HG03460 (cell line): Measurements from ENCODE around the gene RDH13.
"Not testable (repeated sequence)": the region's sequence is repeated elsewhere in the genome, so short reads cannot be mapped to it uniquely, and the experiment has no call there.

Experiments used
- ATAC-seq: cut with Tn5 transposase; IDR thresholded peaks from one replicate; pipeline ENCODE4 v1.9.1; 2021; ENCODE audit not compliant: unreplicated experiment

RDH13 gene

DNA sequence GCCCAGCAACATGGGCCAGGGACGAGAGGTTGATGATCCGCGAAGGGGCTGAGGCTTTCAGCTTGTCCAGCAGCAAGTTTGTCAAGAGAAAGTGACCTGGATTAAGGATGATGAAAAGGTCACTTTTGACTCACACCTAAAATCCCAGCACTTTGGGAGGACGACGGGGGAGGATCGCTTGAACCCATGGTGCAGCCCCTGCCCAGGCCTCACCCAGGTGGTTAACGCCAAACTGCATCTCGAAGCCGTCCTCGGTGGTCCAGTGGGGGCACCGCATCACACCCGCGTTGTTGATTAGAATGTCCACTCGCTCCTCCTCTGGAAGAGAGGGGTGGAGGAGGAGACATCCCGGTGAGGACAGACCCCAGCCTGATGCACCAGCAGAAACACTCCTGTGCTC is 14.5 kb downstream of the RDH13 start:
- no peak for ATAC-seq

DNA sequence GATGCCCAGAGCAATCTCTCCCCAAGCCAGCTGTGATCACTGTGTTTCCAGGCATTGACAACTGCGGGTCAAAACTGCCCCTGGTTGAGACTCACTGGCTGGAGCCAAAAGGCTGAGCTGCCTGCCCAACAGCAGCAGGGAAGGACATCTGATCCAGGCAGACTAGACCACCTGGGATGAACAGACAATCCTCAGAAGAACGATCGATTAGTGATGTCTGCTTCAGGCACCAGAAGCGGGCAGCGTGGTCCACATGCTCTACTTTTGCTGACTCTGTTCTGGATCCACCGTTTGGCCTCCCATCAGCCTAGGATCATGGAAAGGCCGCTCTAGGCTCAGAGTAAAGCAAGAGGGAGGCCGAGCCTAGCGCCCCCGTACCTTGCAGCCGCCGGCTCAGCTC is 15.0 kb downstream of the RDH13 start:
- no peak for ATAC-seq

DNA sequence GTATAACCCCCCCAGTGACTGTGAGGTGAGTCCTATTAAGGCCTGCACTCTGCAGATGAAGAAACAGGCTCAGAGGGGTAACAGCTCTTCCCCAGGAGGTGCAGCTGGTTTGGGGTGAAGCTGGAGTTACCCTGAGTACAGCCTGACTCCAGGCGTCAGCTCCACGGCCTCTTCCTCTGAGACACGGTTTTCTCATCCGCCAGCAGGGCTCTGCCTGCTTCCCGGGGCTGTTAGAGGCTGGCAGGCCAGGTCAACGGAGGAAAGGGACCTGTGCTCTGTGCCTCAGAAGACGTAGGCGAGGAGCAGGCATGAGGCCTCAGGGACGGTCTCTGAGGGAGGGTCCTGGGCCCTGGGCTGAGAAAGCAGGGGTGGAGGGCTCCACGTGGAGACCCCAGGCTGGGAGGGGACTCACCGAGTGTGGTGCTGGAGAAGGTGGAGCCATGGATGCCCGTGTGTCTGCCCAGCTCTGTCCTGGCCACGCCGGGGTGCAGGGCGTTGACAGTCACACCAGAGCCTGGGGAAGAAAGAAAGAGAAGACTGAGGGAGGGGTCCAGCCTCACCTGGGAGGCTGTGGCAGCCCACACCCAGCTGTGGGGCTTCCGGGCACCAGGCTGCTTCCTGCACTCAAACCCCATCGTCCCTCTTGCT is 15.8 kb downstream of the RDH13 start:
- no peak for ATAC-seq

DNA sequence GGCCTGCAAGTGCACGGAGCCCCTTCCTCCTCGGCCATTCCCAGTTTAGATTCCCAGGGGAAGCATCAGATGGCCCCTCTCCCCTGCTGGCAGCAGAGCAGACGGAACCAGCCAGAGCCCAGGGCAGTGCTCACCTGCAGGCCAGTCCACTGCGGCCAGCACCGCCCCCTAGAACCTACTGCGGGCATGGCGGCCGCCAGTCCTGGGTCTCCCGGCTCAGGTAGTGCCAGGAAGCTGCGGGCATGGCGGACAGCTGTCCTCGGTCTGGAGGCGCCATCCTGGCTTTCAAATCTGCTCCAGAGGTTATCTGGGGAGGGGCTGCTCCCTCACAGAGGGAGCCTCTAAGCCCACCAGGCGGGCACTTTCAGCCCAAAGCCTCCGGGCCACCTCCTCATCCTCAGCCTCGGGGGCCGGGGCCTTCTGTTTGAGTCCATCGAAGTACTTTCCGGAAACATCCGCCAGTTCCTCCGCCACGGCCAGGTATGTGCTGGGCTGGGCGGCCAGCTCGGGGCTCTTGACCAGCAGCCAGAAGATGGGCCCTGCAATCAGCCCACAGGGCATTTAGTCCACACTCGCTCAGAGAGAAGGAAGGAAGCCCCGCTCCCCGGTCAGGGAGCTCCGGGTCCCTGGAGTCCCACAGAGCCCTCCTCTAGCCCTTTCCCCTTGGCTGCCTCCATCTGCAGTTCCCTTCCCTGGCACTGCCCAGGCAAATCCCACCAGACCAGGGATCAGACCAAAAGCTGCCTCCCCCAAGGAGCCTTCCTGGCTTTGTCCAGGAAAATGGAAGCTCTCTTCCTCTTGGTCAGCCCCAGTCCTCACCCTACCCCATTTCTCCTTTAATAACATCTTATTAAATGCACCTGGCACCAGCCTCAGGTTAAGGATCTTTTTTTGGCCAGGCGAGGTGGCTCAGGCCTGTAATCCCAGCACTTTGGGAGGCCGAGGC is 17.9 kb downstream of the RDH13 start:
- ATAC-seq = no peak

DNA sequence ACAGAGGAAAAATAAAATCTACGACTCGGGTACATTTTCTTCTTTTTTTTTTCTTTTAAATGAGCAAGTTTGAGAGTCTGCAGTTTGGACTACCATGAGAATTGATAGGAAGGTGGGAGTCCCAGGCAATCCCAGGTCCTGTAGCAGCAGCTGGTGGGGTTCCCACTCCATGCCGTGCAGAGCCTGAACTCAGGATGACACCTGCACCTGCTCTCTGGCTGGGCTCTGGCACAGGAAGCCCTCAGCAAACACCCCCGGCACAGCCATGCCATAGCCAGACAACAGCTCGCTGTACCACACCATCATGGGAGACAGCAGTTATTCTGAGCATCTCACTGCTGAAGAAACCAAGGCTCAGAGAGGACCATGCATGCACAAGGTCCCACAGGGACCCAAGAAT is 18.7 kb downstream of the RDH13 start:
- ATAC-seq = no peak

DNA sequence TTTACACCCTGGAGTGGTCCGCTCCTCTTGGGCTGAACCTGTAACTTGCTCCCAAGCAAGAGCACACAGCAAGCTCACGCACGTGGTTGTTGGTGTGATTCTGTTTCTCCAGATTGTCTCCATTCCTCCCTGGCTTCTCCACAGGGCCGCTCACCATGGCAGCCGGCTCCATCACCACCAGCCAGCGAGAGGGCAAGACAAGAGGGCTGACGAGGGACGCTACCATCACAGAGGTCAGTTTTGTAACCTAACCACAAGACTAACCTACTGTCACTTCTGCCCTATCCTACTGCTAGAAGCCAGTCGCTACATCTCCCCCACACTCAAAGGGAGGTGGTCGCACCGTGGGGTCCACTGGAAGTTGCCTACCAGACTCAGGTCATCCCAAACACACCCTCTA is 20.3 kb downstream of the RDH13 start:
- no peak for ATAC-seq

DNA sequence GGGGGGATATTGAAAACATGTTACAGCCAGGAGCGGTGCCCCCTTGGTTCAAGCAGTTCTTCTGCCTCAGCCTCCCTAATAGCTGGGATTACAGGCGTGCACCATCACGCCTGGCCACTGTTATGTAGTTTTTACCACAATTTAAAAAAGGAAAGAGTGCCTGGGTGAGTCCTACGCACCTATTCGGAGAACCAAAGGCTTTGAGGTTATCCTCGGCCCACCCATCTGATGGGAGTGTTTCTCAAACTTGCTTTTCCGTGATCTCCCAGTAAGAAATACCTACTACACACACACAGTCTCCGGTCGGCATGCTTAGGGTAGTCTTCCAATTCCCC is 20.6 kb downstream of the RDH13 start:
- no peak for ATAC-seq

DNA sequence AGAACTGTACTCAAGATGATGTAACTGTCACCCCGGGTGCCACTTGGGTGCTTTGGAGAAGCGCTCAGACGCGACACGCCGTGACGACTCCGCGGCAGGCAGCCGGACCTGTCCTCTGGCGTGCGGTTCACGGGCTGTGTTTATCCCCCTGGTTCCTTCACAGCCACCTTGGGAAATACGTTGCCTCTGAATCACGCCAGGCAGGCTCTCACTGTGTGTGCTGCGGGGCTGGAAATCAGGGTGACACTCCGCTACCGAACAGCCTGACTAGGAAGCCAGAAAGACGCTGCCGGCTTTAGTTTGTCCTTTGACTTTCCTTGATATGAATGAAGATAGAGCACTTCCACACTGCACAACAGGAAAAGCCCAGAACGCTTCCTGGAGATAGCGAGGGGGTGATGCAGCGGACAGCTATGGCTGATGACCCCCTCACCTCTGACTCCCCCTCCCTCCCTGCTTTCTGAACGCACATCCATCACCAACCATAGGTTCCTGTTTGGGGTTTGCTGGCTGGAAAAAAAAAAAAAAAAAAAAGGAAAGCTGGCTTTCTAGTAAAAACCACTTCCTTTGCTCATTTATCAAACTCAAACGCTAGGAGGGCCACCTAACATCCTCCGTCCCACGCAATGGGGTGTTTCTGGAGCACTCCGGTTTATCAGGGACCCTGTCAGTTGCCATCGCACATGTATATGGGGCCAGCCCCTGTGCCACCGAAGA is 21.2 kb downstream of the RDH13 start:
- ATAC-seq = no peak

DNA sequence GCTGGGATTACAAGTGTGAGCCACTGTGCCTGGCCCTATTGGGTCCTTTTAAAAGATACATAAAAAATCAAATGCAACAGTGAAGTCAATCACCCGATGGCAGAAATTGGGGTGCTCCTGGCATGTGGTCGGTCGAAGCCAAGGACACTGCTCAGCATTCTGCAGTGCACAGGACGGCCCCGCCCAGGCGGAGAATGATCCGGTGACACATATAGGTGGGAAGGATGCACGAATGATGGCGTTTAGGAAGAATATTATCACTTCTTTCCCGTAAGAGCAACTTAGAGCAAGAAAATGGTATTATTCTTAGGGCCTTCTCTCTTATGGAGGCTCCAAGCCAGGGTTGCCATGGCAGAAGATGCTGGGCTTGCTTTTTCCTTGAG is 21.7 kb downstream of the RDH13 start:
- no peak for ATAC-seq

DNA sequence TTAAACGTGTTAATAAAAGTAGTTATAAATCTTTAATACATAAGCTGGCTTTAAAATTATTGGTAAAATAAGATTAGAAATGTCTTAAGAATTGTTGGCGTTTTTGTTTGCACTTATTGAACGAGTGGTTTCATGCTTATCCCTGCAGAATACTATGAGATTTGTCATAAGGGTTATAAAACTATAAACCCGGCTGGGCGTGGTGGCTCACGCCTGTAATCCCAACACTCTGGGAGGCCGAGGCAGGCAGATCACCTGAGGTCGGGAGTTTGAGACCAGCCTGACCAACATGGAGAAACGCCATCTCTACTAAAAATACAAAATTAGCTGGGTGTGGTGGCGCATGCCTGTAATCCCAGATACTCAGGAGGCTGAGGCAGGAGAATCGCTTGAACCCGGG is 22.3 kb downstream of the RDH13 start:
- ATAC-seq = not testable (repeated sequence)

DNA sequence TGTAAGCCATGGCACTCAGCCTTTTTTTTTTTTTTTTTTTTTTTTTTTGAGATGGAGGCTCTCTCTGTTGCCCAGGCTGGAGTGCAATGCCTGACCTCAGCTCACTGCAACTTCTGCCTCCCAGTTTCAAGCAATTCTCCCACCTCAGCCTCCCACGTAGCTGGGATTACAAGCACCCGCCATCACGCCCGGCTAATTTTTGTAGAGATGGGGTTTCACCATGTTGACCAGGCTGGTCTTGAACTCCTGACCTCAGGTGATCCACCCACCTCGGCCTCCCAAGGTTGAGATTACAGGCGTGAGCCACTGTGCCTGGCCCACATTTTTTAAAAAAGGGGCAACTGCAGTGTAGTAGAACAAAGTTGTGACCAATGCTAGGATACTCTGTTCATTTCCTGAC is 25.3 kb downstream of the RDH13 start:
- not testable (repeated sequence) for ATAC-seq

DNA sequence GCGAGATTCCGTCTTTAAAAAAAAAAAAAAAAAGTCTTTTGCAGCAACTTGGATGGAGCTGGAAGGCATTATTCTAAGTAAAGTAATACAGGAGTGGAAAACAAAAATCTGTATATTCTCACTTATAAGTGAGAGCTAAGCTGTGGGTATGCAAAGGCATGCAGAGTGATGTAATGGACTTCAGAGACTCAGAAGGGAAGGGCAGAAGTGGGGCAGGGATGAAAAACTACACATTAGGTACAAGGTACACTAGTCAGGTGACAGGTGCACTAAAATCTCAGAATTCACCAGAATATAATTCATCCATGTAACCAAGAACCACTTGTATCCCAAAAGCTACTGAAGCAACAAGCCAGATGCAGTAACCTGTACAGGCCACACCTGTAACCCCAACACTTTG is 26.9 kb downstream of the RDH13 start:
- no peak for ATAC-seq

DNA sequence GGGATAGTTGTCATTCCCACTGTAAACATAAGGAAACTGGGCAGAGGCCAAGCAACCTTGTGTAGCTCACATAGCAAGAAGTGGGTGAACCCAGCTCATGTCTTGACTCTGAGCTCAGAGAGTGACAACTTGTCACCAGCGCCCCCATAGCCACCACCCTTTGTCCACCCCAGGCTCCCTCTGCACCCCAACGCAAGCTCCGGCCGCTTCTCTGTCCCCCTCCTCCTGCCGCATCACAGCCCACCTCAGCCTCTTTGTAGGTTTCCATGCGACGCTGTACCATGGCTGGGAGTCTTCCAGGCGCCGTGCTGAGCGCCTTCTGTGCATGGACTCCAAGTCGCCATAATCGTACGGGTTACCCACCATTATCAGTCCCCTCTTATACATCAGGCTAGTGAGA is 28.2 kb downstream of the RDH13 start:
- ATAC-seq = no peak

DNA sequence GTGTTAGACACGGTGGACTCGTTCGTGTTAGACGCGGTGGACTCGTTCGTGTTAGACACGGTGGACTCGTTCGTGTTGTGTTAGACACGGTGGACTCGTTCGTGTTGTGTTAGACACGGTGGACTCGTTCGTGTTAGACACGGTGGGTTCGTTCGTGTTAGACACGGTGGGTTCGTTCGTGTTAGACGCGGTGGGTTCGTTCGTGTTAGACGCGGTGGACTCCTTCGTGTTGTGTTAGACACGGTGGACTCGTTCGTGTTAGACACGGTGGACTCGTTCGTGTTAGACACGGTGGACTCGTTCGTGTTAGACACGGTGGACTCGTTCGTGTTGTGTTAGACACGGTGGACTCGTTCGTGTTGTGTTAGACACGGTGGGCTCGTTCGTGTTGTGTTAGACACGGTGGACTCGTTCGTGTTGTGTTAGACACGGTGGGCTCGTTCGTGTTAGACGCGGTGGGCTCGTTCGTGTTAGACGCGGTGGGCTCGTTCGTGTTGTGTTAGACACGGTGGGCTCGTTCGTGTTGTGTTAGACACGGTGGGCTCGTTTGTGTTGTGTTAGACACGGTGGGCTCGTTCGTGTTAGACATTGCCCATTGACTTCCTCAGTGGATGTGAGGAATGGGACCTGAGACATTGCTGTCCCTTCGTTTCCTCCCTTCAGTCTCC is 29.8 kb downstream of the RDH13 start:
- not testable (repeated sequence) for ATAC-seq

DNA sequence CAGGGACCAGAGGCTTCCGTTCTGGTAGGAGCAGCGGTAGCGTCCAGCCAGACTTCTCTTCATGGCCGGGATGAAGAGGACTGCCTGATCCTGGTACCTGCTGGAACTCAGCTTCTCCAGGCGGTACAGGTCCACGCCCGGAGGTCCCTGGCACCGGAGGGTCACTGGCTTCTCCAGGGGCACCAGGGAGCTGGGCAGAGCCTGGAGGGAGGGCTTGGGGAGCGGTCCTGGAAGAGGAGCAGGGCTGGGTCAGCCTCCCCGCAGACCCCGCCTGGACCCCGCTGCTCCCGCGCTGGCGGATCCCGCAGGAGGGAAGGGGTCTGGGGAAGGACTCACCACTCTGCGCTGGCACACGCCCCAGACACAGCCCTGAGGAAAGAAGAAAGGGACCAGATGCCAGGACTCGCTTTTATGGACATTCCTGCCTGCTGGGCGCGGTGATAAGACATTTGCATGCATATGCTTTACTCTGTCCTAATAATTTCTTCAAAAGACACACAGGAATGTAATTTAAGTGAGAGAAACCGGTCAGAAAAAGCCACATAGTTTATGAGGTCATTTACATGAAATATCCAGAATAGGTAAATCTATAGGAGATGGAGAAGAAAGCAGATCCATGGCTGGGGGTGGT is 30.7 kb downstream of the RDH13 start:
- no peak for ATAC-seq

DNA sequence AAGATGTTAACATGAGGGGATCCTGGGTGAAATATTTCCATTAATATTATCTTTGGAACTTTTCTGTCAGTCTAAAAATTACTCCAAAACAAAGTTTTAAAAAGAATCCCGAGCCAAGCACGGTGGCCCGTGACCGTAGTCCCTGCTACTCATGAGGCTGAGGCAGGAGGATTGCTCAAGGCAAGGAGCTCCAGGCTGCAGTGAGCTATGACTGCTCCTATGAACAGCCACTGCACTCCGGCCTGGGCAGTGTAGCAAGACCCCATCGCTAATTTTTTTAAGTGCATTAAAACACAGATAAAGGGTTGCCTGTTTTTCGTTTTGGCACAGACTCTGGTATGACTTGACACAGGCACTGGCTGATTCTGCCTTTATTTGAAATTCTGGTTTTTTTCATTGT is 31.8 kb downstream of the RDH13 start:
- no peak for ATAC-seq

DNA sequence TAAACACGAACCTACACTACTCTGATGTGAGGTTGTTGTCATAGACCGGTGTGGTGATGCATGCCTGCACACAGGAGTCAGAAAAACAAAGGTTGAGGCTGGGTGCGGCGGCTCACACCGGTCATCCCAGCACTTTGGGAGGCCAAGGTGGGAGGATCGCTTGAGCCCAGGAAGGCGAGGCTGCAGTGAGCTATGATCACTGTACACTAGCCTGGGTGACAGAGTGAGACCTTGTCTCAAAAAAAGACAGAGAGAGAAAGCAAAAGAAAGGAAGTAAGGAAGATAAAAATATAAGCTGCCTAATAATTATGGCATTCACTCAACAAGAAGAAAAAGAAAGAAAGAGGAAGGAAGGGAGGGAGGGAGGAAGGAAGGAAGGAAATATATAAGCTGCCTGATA is 34.2 kb downstream of the RDH13 start:
- no peak for ATAC-seq

DNA sequence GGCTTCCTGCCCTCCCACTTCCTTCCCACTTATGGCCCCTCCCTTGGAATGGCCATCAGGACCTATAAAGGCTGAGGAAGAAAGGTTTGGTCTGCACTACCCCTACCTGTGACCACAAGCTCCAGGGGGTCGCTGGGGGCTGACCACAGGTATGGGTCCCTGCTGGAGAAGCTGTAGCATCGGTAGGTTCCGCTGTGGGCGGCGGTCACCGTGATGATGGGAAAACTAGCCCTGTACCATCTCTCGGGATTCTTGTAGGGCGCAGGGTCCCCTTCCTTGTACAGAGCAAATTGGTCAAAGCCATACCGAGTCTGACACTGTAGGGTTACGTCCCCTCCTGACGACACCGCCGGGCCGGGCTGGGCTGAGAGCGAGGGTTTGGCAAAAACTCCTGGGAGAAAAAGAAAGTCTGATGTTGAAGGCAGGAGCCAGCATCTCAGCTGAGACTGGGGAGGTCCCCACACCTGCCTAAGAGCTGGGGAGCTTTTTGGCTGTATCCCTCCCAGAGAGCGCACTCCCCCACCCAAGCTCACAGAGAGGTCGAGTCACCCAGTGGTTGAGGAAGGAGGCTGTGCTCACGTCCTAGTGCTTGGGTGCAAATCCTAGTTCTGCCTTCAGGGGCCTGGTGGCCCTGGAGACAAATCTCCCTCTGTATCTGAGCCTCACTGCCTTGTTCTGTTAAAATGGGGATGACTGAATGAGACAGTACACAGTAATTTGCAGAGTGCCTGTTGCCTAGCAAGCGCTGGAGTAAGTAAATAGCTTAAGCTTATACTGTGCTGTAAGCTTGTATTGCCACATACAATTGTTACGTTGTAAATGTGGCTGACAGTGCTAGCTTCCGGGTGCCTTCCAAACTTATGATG is 35.2 kb downstream of the RDH13 start:
- ATAC-seq = no peak

DNA sequence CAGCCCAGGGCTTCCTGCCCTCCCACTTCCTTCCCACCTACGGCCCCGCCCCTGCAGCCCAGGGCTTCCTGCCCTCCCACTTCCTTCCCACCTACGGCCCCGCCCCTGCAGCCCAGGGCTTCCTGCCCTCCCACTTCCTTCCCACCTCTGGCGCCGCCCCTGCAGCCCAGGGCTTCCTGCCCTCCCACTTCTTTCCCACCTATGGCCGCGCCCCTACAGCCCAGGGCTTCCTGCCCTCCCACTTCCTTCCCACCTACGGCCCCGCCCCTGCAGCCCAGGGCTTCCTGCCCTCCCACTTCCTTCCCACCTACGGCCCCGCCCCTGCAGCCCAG is 35.8 kb downstream of the RDH13 start:
- not testable (repeated sequence) for ATAC-seq

DNA sequence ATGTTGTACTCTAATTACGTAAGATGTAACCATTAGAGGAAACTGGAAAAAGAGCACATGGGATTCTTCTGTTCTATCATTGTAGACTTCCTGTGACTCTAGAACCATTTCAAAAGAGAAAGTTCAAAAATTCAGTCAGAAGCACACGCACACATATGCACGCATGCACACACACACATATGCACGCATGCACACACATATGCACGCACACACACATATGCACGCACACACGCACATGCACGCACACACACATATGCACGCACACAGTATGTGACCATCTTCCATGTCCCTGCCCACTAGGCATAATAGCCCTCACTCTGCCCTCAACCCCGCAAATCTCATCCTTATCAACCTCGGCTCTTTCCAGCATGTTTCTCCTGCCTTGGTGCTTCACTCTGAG is 38.8 kb downstream of the RDH13 start:
- ATAC-seq = no peak
